H1 (cell line): Measurements from ENCODE around the gene GRK6. TPM values are rescaled to one million over a fixed set of nuclear protein-coding genes. Genes with fewer than 3 reads are reported as not detected.
A peak's percentile ranks its signal among the peaks of the same experiment; 100 is the strongest.

Source experiments
- CTCF ChIA-PET: fragments of 300-600 bp; sonication (Branson Sonifier 250); formaldehyde crosslinking; loops from one replicate; lab custom pipeline; 2021; ENCODE audit not compliant: partially characterized antibody; lab: Charles Lee
- POLR2A ChIA-PET: fragments of 300-600 bp; sonication (Branson Sonifier 250); formaldehyde crosslinking; loops from one replicate; lab custom pipeline; 2021; ENCODE audit warnings: inconsistent platforms; ENCODE audit not compliant: partially characterized antibody; lab: Charles Lee
- DNase-seq, 2 experiments: peaks; one replicate each; pipeline versions ENCODE4 v3.0.0 to v3.0.0-alpha.2; 2010 to 2022; ENCODE audit warnings: low spot score in 2 of 2, low read depth in 1 of 2, mixed read lengths in 1 of 2
- FAIRE-seq: peaks from 2 replicates; lab custom pipeline; 2011; peaks lifted over from hg19 to GRCh38; lab: Jason Lieb, UNC
- H2AFZ ChIP-seq: 2 replicates; pipeline ENCODE4 v1.8.1; 2012; ENCODE audit warnings: low read length, inconsistent platforms
- H2AK5ac ChIP-seq: 2 replicates; pipeline ENCODE4 v1.6.1; 2013; ENCODE audit warnings: low read depth, low read length
- H2BK120ac ChIP-seq: replicated peaks from 2 replicates; pipeline ENCODE3; 2013; ENCODE audit warnings: low read depth, low read length, inconsistent platforms
- H2BK12ac ChIP-seq: 2 replicates; pipeline ENCODE4 v1.6.1; 2013; ENCODE audit warnings: low read depth, low read length
- H2BK15ac ChIP-seq: 2 replicates; pipeline ENCODE4 v1.6.1; 2013; ENCODE audit warnings: low read length
- H2BK20ac ChIP-seq: 2 replicates; pipeline ENCODE4 v1.6.1; 2013; ENCODE audit warnings: low read length
- H2BK5ac ChIP-seq: 2 replicates; pipeline ENCODE4 v1.6.1; 2013; ENCODE audit warnings: low read depth, low read length
- H3K14ac ChIP-seq: 2 replicates; pipeline ENCODE4 v1.6.1; 2013; ENCODE audit warnings: inconsistent platforms; ENCODE audit not compliant: insufficient read length
- H3K18ac ChIP-seq: 2 replicates; pipeline ENCODE4 v1.6.1; 2013; ENCODE audit warnings: low read length; ENCODE audit errors: extremely low read depth
- H3K23ac ChIP-seq: 2 replicates; pipeline ENCODE4 v1.6.1; 2013; ENCODE audit warnings: inconsistent platforms; ENCODE audit not compliant: insufficient read length
- H3K23me2 ChIP-seq: 2 replicates; pipeline ENCODE4 v1.6.1; 2013; ENCODE audit warnings: low read depth, low read length
- H3K27ac ChIP-seq: 2 replicates; pipeline ENCODE4 v1.6.1; 2011; ENCODE audit warnings: low read depth, low read length, inconsistent platforms
- H3K27me3 ChIP-seq, 4 experiments: replicated peaks in 1 of 4; 1 replicate in 1 of 4; 2 replicates in 3 of 4; pipeline versions ENCODE4 v1.6.1 to v1.8.1; 2011 to 2013; ENCODE audit warnings: low read length in 3 of 4, mild to moderate bottlenecking in 3 of 4, inconsistent platforms in 2 of 4, mixed read lengths in 2 of 4, moderate library complexity in 1 of 4; ENCODE audit not compliant: control insufficient read depth in 3 of 4, insufficient read depth in 3 of 4; ENCODE audit errors: extremely low read depth in 1 of 4
- H3K36me3 ChIP-seq, 4 experiments: 2 replicates each; pipeline versions ENCODE4 v1.6.1 to v1.8.1; 2011 to 2013; ENCODE audit warnings: mild to moderate bottlenecking in 4 of 4, low read length in 3 of 4, moderate library complexity in 2 of 4, control low read depth in 1 of 4, inconsistent platforms in 1 of 4; ENCODE audit not compliant: insufficient read depth in 4 of 4, control insufficient read depth in 2 of 4
- H3K4ac ChIP-seq: replicated peaks from 2 replicates; pipeline ENCODE3; 2013; ENCODE audit warnings: low read length, low read depth, mixed read lengths, inconsistent platforms; ENCODE audit not compliant: insufficient read length
- H3K4me1 ChIP-seq, 4 experiments: replicated peaks in 1 of 4; 1 replicate in 1 of 4; 2 replicates in 3 of 4; pipeline versions ENCODE4 v1.6.1 to v1.8.1; 2011 to 2013; ENCODE audit warnings: low read length in 3 of 4, inconsistent platforms in 2 of 4, mixed read lengths in 1 of 4; ENCODE audit not compliant: insufficient read depth in 4 of 4, control insufficient read depth in 3 of 4
- H3K4me2 ChIP-seq, 2 experiments: 2 replicates each; pipeline versions ENCODE4 v1.6.1 to v1.8.1; 2011 to 2013; ENCODE audit warnings: low read depth in 2 of 2, low read length in 2 of 2, control low read depth in 1 of 2, inconsistent platforms in 1 of 2, mild to moderate bottlenecking in 1 of 2; ENCODE audit not compliant: insufficient read depth in 1 of 2
- H3K4me3 ChIP-seq, 4 experiments: fragments of 200-600, 300-600 bp in 1 of 4; sonication (generic), shearing (Covaris generic), sonication (Bioruptor Twin) in 1 of 4; 2 replicates each; pipeline versions ENCODE4 v1.5.1 to v1.8.1; 2011 to 2016; ENCODE audit warnings: low read length in 4 of 4, low read depth in 3 of 4, control low read depth in 2 of 4, inconsistent platforms in 2 of 4, mild to moderate bottlenecking in 2 of 4, mixed read lengths in 1 of 4, moderate library complexity in 1 of 4; ENCODE audit not compliant: insufficient read depth in 2 of 4; ENCODE audit errors: extremely low read depth in 1 of 4
- H3K56ac ChIP-seq: replicated peaks from 2 replicates; pipeline ENCODE3; 2013; ENCODE audit warnings: low read depth, mild to moderate bottlenecking, mixed read lengths, low read length, inconsistent platforms; ENCODE audit not compliant: insufficient read length
- H3K79me1 ChIP-seq: 2 replicates; pipeline ENCODE4 v1.6.1; 2013; ENCODE audit warnings: low read depth, low read length, control low read depth
- H3K79me2 ChIP-seq, 2 experiments: 2 replicates each; pipeline versions ENCODE4 v1.6.1 to v1.8.1; 2012 to 2013; ENCODE audit warnings: low read length in 2 of 2, mild to moderate bottlenecking in 2 of 2, inconsistent platforms in 1 of 2; ENCODE audit not compliant: insufficient read depth in 2 of 2, control insufficient read depth in 1 of 2
- H3K9ac ChIP-seq, 4 experiments: replicated peaks in 1 of 4; 1 replicate in 1 of 4; 2 replicates in 3 of 4; pipeline versions ENCODE4 v1.6.1 to v1.8.1; 2011 to 2013; ENCODE audit warnings: low read depth in 3 of 4, low read length in 3 of 4, control low read depth in 2 of 4, mild to moderate bottlenecking in 2 of 4, moderate library complexity in 2 of 4, inconsistent platforms in 1 of 4; ENCODE audit errors: extremely low read depth in 1 of 4
- H3K9me3 ChIP-seq, 2 experiments: 2 replicates each; pipeline versions ENCODE4 v1.6.1 to v1.8.1; 2012 to 2013; ENCODE audit warnings: mild to moderate bottlenecking in 2 of 2, moderate library complexity in 2 of 2, control low read depth in 1 of 2, inconsistent platforms in 1 of 2, low read depth in 1 of 2, low read length in 1 of 2, mixed read lengths in 1 of 2; ENCODE audit not compliant: insufficient read depth in 2 of 2
- H4K20me1 ChIP-seq, 2 experiments: replicated peaks in 1 of 2; 2 replicates each; pipeline versions ENCODE3 to v1.8.1; 2011 to 2013; ENCODE audit warnings: inconsistent platforms in 2 of 2, low read length in 2 of 2, mild to moderate bottlenecking in 1 of 2; ENCODE audit not compliant: insufficient read depth in 2 of 2, control insufficient read depth in 1 of 2
- H4K5ac ChIP-seq: 2 replicates; pipeline ENCODE4 v1.6.1; 2013; ENCODE audit warnings: low read length, low read depth, mixed read lengths, inconsistent platforms; ENCODE audit not compliant: insufficient read length
- H4K8ac ChIP-seq: 2 replicates; pipeline ENCODE4 v1.8.0; 2013; ENCODE audit warnings: mild to moderate bottlenecking, moderate library complexity, low read length, inconsistent platforms; ENCODE audit not compliant: insufficient read depth; ENCODE audit errors: extremely low read depth
- H4K91ac ChIP-seq: replicated peaks from 2 replicates; pipeline ENCODE3; 2013; ENCODE audit warnings: low read length, mixed read lengths, inconsistent platforms; ENCODE audit not compliant: insufficient read length
- E2F6 ChIP-seq: IDR thresholded peaks from 2 replicates; pipeline ENCODE4 v1.6.1; 2012; ENCODE audit warnings: inconsistent platforms
- KDM4A ChIP-seq: IDR thresholded peaks from one replicate; pipeline ENCODE4 v1.7.1; 2012; ENCODE audit warnings: low read depth, mild to moderate bottlenecking, moderate library complexity, low read length, inconsistent platforms; ENCODE audit not compliant: severe bottlenecking
- POLR2AphosphoS5 ChIP-seq: IDR thresholded peaks from 2 replicates; pipeline ENCODE4 v1.6.1; 2011; ENCODE audit warnings: low read depth, low read length
- RBBP5 ChIP-seq: IDR thresholded peaks from 2 replicates; pipeline ENCODE4 v1.7.1; 2012; ENCODE audit warnings: low read depth, mild to moderate bottlenecking, inconsistent platforms, low read length, moderate library complexity, borderline replicate concordance
- SP4 ChIP-seq: IDR thresholded peaks from 2 replicates; pipeline ENCODE4 v1.6.1; 2012; ENCODE audit warnings: low read length, inconsistent platforms
- TAF7 ChIP-seq: optimal IDR thresholded peaks from 2 replicates; pipeline ENCODE3; 2011; ENCODE audit warnings: low read depth, mild to moderate bottlenecking, inconsistent platforms, low read length, moderate library complexity, borderline replicate concordance
- TEAD4 ChIP-seq: IDR thresholded peaks from 2 replicates; pipeline ENCODE4 v1.6.1; 2012; ENCODE audit warnings: low read depth, low read length, inconsistent platforms, mixed read lengths
- ZNF274 ChIP-seq: IDR thresholded peaks from 2 replicates; pipeline ENCODE4 v1.7.0; 2012; ENCODE audit warnings: low read length, borderline replicate concordance; ENCODE audit errors: extremely low read depth
- WGBS, 2 experiments: shearing (Covaris generic) in 1 of 2; methylation state at CpG; one replicate each; pipeline versions ENCODE4 v1.1.6 to v1.1.7; 2013 to 2015; ENCODE audit warnings: low lambda C conversion rate in 2 of 2, mixed read lengths in 2 of 2, inconsistent platforms in 1 of 2, low coverage in 1 of 2, missing lambda C conversion rate in 1 of 2; ENCODE audit not compliant: insufficient replicate concordance in 2 of 2, insufficient coverage in 1 of 2, insufficient read length in 1 of 2; ENCODE audit errors: extremely low coverage in 1 of 2, missing lambda C conversion rate in 1 of 2; 5-methylcytosine and 5-hydroxymethylcytosine counted together
- polyA plus RNA-seq, 7 experiments: library from polyadenylated mRNA; depleted of rRNA in 3 of 7; stranded (reverse) in 5 of 7; unstranded in 2 of 7; fragments of >200 nt in 5 of 7; fragments of 200-250 nt in 2 of 7; gene quantifications; 1 replicate in 5 of 7; 2 replicates in 1 of 7; 4 replicates in 1 of 7; pipeline versions ENCODE4 v1.2.1 to v1.2.3, GENCODE V29; 2011 to 2013; ENCODE audit warnings: missing spikeins in 2 of 7, mixed read lengths in 2 of 7
- total RNA-seq: library from RNA; stranded (reverse); fragmentation: NEBNext Ultra II Directional; extraction: Animal tissue kit (Norgen Biotek cat#: 25700); gene quantifications from 2 replicates; pipeline ENCODE4 v1.2.1, GENCODE V29; 2021

GRK6 gene
- total and polyA plus RNA-seq, 2 of the 8 experiments (the other 6 are each of a cell fraction or from before 2014, with no cell fraction given) = 31.8 to 57.8 TPM

GRCh38 chr5:177444106-177445051, 17.9 kb downstream of the GRK6 start:
- ChIA-PET CTCF (interaction anchor here (0.5 to 23.6 kb wide), 14 partner anchors 9 to 136 kb away, joined by 3 to 430 read pairs (median 7); partner anchors contain the start of genes F12, GRK6, PFN3 and SLC34A1), POLR2A (interaction anchor here (0.6 to 67.5 kb wide), 17 partner anchors 8 to 674 kb away, joined by 3 to 3349 read pairs (median 5); partner anchors contain the start of genes DBN1, DOK3, GRK6 and PDLIM7)
- TF ChIP-seq ZNF274 = no peak
- TF ChIP-seq POLR2AphosphoS5 = peak; percentile 7; the same call in 1 of the 2 replicates
- no peak for TF ChIP-seq SP4
- TF ChIP-seq E2F6 = no peak
- TF ChIP-seq TEAD4 = no peak
- TF ChIP-seq KDM4A = no peak
- TF ChIP-seq TAF7 = no peak
- TF ChIP-seq RBBP5 = no peak

More at GRCh38 chr5:177444106-177445051, 17.9 kb downstream of the GRK6 start:
- no peak overlapping the region for H3K27ac ChIP-seq
- 92% methylated on average over 7 of the region's 7 CpGs; no CpG with 5 or more reads in 1 of the 2 experiments for WGBS, 2 experiments
- H3K14ac ChIP-seq = no peak overlapping the region
- H3K23ac ChIP-seq = no peak overlapping the region
- H3K79me1 ChIP-seq = no peaks in the 10 kb centered on the region; the same call in 1 of the 2 replicates
- no peak overlapping the region for H2BK120ac ChIP-seq
- H2AK5ac ChIP-seq = no peak overlapping the region
- H3K4me3 ChIP-seq = no peak overlapping the region
- peaks cover 0 to 32% (median 17%) of the 10 kb centered on the region in 4 experiments; a peak in 6 of 7 replicates for H3K4me1 ChIP-seq
- no peak overlapping the region for H2AFZ ChIP-seq
- no peak overlapping the region for H2BK5ac ChIP-seq
- H3K56ac ChIP-seq = no peak overlapping the region
- FAIRE-seq (no peak), DNase-seq (no peak)
- H4K8ac ChIP-seq = peak overlapping the region; percentile 43; the same call in 1 of the 2 replicates
- H3K9ac ChIP-seq = no peak overlapping the region; a peak in 1 of 7 replicates
- H2BK12ac ChIP-seq = no peak overlapping the region
- peaks cover 0 to 11% (median 3%) of the 10 kb centered on the region in 4 experiments; a peak in 5 of 7 replicates for H3K27me3 ChIP-seq
- H3K23me2 ChIP-seq = peaks cover 9% of the 10 kb centered on the region
- no peak overlapping the region for H4K5ac ChIP-seq
- H3K9me3 ChIP-seq = no peaks in the 10 kb centered on the region
- H2BK15ac ChIP-seq = no peak overlapping the region
- H3K79me2 ChIP-seq = no peaks in the 10 kb centered on the region
- H3K18ac ChIP-seq = no peak overlapping the region
- H2BK20ac ChIP-seq = no peak overlapping the region; the same call in 1 of the 2 replicates
- peaks cover 2 to 4% (median 3%) of the 10 kb centered on the region in 4 experiments; a peak in 2 of 8 replicates for H3K36me3 ChIP-seq
- H4K91ac ChIP-seq = no peak overlapping the region
- no peak overlapping the region for H3K4ac ChIP-seq
- no peak overlapping the region; a peak in 1 of 4 replicates for H3K4me2 ChIP-seq
- H4K20me1 ChIP-seq = peaks cover 0 to 10% of the 10 kb centered on the region in 2 experiments
